HG03342 (cell line): ENCODE results near the gene RPS6KA2.

Source experiments
- ATAC-seq: cut with Tn5 transposase; IDR thresholded peaks from one replicate; pipeline ENCODE4 v1.9.1; 2021; ENCODE audit warnings: mild to moderate bottlenecking, moderate library complexity; ENCODE audit not compliant: unreplicated experiment

RPS6KA2 gene

GRCh38 chr6:166507809-166508564 lies 119.1 kb downstream of the RPS6KA2 start:
- no peak for ATAC-seq

GRCh38 chr6:166507380-166507779 lies 119.7 kb downstream of the RPS6KA2 start:
- ATAC-seq = no peak

- no peak for ATAC-seq
These were observed 121.7 kb downstream of the RPS6KA2 start for GRCh38 chr6:166505133-166505905.

GRCh38 chr6:166504100-166504499 lies 123.0 kb downstream of the RPS6KA2 start:
- no peak for ATAC-seq

GRCh38 chr6:166503167-166503744 lies 123.8 kb downstream of the RPS6KA2 start:
- ATAC-seq = no peak

GRCh38 chr6:166502453-166502852 lies 124.6 kb downstream of the RPS6KA2 start:
- no peak for ATAC-seq

- no peak for ATAC-seq
These were observed 125.8 kb downstream of the RPS6KA2 start for GRCh38 chr6:166501246-166501645.

GRCh38 chr6:166500246-166500645 lies 126.8 kb downstream of the RPS6KA2 start:
- no peak for ATAC-seq

GRCh38 chr6:166499350-166500163 lies 127.5 kb downstream of the RPS6KA2 start:
- peak; percentile 57 for ATAC-seq

GRCh38 chr6:166498661-166499349 lies 128.2 kb downstream of the RPS6KA2 start:
- no peak for ATAC-seq

- ATAC-seq = no peak
These were observed 128.8 kb downstream of the RPS6KA2 start for GRCh38 chr6:166498228-166498627.

- ATAC-seq = no peak
These were observed 129.8 kb downstream of the RPS6KA2 start for GRCh38 chr6:166497087-166497899.

GRCh38 chr6:166496460-166496859 lies 130.6 kb downstream of the RPS6KA2 start:
- ATAC-seq = no peak

GRCh38 chr6:166495487-166496314 lies 131.3 kb downstream of the RPS6KA2 start:
- ATAC-seq = no peak

- no peak for ATAC-seq
These were observed 132.1 kb downstream of the RPS6KA2 start for GRCh38 chr6:166494757-166495486.

GRCh38 chr6:166494101-166494441 lies 133.0 kb downstream of the RPS6KA2 start:
- ATAC-seq = no peak

GRCh38 chr6:166493427-166494100 lies 133.5 kb downstream of the RPS6KA2 start:
- no peak for ATAC-seq
